HG03135 (cell line): ENCODE measurements around the gene CWF19L2.
"Not testable (repeated sequence)": the region's sequence is repeated elsewhere in the genome, so short reads cannot be mapped to it uniquely, and the experiment has no call there.

Experiments used
- ATAC-seq: cut with Tn5 transposase; IDR thresholded peaks from one replicate; pipeline ENCODE4 v1.9.1; 2021; ENCODE audit warnings: mild to moderate bottlenecking, moderate library complexity; ENCODE audit not compliant: unreplicated experiment

The CWF19L2 gene

DNA sequence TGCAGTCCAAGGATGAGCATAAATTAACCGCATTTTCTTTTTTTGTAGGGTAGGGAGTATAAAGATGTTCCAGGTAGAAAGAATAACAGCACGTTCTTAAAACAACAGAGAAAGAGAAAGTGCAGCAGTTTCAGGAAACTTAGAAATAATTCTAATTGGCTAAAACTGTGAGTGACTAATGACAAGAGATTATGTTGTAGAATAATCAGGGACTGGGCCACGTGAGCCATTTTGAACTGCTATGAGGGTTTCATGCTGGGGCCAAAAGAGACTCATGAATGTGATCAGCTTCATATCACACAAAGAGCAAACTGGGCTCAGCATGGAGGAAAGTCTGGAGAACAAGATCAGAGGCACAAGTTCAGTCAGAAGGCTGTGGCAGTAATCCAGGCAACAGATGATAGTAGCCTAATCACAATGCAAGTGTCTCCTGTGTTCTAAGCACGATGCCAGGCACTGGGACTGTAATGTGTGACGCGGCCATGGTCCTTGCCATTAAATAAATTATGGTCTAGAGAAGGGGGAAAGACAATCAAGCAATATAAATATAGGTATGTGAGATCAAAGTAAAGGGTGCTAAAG is 17.9 kb downstream of the CWF19L2 start:
- ATAC-seq = no peak

DNA sequence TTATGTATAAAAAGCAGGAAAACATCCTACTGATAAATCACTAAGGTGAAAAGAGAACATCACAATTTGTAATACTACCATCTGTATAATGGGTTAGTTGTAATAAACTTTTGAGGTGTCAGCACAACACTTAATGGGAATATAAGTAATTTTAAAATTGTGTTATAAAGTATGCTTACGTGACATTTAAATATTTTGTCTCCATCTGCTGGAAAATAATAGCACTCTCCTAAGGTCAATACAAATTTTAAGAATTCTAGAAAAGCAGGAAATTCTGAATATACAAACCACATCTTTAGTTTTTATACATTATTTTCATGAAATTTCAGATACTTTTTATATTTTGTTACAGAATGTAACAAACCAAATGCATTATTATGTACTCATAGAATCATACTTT is 19.5 kb downstream of the CWF19L2 start:
- ATAC-seq = no peak

DNA sequence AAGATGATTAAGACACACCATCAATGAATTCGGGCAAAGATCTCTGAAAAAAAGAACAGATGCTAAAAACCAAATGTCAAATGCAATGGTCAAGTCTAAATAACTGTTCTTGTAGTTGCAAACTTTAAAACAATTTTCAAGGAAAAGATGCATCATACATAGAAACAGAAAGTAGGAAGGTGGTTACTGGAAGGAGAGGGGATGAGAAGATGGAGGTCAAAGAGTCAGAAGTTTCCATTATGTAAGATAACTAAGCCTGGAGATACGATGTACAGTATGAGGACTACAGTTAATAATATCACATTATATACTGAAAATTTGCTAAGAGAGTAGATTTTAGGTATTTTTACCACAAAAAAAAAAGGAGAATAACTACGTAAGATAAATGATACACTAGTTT is 27.1 kb downstream of the CWF19L2 start:
- ATAC-seq = no peak

DNA sequence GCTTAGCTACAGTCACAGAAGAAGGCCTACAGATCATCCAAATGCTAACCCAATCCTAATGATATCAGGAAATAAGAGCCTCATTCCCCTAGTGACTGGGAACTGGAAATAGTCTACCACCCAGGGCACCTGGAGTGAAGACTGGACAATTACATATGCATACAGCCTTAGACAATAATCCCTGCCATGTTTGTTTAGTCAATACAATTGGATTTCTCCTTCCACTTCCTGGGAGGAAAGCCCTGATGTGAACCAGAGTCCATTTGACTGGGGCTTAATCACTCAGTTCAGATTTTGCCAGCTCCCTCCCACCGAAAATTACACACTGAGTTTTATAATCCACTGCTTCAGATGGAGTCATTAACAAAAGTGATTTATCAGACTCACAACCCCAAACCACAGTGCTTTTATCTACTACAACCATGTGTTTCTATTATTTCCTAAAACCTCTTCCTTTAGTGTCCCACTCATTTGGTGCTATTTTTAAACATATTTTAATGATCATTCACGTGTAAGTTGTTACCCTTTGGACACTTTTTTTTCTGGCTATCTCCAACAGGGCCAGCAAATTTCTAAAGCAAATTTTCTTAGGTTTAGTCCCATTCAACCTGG is 29.9 kb downstream of the CWF19L2 start:
- no peak for ATAC-seq

DNA sequence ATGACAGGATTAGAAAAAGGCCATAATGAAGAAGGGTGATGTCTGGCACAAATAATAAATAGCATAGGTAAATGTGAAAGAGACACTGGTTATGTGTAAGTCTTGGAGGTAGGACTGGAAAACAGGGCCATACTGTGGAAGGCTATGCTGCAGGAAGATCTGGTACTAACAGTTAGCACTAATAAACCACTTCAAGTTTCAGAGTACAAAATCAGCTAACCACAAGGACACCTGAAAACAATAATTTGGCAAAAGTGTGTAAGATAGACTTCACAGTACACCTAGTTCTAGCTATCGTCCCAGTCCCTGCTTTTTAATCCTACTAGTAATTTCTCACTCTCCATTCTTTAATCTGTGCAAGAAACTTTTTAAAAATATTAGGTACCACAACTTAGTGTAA is 44.3 kb downstream of the CWF19L2 start:
- ATAC-seq = no peak

DNA sequence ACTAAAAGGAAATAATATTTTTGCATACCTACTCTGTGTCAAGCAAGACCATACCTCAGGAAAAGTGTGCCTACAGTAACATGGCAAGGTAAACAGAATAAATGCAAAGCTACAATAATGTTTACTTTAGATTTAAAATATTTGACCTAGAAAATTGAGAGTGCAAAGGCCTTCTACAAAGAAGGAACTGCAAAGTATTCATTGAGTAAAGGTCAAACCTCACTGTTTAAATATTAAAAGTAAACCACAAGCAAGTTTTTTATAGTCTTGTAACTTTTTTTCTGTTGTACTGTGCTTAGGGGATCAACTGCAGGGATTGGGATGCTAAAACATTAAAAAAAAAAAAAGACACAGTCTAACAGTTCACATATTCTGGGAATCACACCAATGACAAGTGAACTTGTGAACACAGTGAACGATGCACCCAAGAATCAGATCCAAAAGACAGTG is 48.8 kb downstream of the CWF19L2 start:
- no peak for ATAC-seq

DNA sequence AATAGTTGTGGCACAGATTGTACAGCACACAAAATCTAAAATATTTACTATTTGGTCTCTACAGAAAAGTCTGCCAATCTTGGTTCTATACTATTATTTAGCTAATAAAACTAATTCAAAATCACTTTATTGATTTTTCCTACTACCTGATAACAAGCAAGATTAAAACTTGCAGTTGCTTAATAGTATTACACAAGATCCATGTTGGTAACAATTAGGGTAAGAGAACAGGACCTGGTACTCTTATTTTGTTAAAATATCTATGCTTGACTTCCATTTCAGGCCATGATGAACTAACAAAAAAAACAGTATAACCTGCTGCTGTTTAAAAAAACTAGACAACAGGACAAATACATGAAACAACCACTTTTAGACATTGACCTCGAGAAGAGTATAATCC is 52.4 kb downstream of the CWF19L2 start:
- no peak for ATAC-seq

DNA sequence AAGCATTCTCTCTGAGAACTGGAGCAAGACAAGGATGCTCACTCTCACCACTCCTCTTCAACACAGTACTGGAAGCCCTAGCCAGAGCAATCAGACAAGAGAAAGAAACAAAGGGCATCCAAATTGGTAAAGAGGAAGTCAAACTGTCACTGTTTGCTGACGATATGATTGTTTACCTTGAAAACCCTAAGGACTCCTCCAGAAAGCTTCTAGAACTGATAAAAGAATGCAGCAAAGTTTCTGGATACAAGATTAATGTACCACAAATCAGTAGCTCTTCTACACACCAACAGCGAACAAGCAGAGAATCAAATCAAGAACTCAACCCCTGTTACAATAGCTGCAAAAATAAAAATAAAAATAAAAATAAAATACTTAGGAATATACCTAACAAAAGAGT is 56.5 kb downstream of the CWF19L2 start:
- ATAC-seq = not testable (repeated sequence)

DNA sequence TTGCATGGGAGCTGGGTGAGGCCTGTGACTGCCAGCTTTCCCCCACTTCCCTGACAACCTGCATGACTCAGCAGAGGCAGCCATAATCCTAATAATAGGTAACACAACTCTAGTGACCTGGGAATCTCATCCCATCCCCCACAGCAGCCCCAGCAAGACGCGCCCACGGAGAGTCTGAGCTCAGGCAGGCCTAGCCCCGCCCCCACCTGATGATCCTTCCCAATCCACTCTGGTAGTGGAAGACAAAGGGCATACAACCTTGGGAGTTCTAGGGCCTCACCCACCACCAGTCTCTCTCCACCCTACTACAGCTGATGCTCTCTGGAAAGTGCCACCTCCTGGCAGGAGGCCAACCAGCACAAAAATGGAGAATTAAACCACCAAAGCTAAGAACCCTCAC is 60.3 kb downstream of the CWF19L2 start:
- no peak for ATAC-seq

DNA sequence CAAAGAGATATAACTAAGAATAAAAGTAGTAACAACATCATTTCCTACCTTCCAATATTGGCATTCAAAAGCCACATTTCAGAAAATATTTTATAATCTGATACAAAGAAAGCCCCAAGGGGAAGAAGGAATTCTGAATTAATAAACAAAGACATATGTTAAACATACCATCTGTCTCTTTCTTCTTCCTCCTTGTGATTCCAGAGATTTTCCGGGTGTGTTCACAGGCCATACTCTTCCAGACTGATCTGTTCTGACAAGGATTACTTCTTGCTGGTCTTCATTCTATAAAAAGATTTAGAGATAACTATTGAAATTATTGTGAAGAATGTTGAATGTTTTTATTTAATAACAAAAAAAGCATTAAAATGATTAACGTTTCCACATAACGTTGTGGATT is 65.0 kb downstream of the CWF19L2 start:
- ATAC-seq = no peak

DNA sequence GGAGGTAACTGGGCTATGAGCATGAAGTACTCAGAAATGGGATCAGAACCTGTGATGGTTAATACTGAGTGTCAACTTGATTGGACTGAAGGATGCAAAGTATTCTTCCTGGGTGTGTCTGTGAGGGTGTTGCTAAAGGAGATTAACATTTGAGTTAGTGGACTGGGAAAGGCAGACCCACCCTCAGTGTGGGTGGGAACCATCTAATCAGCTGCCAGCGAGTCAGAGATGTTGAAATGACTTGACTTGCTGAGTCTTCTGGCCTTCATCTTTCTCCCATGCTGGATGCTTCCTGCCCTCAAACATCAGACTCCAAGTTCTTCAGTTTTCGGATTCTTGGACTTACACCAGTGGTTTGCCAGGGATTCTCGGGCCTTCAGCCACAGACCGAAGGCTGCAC is 66.9 kb downstream of the CWF19L2 start:
- ATAC-seq = not testable (repeated sequence)

DNA sequence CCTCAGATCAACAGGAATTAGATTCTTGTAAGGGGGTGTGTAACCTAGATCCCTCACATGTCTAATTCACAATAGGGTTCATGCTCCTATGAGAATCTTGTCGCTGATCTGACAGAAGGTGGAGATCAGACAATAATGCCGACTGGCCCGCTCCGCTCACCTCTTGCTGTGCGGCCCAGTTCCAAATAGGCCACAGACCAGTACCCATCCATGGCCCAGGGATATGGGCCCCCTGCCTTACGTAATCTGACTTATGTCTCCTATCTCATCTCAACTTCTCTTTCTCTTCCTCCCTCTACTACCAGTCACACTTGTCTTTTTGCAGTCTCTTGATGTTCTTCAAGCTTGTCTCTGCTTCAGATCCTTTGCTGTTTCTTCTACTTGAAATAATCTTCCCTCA is 70.0 kb downstream of the CWF19L2 start:
- ATAC-seq = no peak

DNA sequence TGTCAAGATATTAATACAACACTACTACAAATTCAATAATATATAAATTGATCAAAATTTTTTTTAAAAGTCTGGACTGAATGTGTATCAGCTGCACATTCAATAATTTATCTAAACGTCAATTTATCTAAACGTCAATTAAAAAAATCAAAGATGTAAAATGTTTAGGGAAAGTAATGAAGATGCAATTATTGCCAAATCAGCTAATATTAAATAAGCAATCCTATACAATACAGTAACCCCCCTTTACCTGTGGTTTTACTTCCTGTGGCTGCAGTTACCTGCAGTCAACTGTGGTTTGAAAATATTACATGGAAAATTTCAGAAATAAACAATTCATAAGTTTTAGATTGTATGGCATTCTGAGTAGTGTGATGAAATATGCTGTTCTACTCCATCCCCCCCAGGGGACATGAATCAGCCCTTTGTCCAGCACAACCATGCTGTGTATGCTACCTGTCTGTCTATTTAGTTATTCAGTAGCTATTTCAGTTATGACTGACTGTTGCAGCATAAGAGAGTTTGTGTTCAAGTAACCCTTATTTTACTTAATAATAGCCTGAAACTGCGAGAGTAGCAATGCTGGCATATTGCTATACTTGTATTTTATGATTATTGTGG is 72.2 kb downstream of the CWF19L2 start:
- no peak for ATAC-seq

DNA sequence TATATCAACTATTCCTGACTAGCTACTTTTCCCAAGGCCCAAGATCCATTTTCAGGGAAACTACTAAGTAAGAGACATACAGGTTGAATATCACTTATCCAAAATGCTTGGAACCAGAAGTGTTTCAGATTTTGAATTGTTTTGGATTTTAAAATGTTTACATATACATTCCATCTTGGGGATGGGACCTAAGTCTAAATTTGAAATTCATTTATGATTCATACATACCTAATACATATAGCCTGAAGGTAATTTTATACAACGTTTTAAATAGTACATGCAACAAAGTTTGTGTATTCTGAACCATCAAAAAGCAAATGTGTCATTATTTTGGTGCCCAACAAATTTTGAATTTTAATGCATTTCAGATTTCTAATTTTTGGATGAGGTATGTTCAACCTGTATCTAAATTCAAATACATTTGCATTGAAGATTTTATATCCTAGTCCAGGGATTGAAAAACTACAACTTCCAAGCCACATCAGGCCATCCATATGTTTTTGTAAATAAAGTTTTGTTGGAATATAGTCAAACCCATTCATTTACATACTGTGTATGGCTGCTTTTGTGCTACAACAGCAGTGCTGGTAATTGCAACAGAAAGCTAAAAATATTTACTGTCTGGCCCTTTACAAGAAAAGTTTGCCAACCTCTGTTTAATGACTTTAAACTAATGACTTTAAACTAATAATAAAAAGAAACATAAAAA is 73.3 kb downstream of the CWF19L2 start:
- no peak for ATAC-seq

DNA sequence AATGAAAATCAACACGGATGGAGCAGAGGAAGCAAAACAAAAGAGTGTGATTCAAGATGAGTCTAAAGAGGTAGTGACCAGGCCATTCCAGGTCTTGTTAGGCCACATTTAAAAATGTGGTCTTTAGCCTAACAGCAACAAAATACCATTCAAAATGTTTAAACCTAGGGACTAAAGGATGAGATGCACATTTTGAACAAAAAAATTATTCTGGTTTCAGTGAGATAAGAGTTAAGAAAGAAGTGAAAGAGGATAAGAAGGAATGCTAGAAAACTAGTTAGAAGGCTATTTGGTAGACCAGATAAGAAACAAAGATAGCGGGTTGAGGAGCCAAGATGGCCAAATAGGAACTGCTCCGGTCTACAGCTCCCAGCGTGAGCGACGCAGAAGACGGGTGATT is 85.2 kb downstream of the CWF19L2 start:
- ATAC-seq = no peak

DNA sequence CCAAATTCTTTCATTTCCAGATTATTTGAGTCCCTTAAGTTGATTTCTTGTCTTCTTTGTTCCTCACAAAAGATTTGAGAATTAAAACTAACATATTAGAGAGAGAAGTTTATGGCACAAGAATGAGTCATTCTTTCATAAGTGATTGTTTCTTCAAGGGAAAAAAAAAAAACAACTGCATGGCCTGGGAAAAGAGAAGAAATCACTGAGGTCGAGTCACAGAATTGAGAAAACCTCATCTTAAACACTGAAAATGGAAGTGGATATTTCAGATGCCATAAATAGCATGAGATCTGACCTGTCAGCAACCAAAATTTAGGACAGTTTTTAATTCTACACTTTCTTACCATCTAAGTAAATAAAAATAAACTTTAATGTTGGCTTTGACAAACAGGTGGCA is 87.2 kb downstream of the CWF19L2 start:
- no peak for ATAC-seq

DNA sequence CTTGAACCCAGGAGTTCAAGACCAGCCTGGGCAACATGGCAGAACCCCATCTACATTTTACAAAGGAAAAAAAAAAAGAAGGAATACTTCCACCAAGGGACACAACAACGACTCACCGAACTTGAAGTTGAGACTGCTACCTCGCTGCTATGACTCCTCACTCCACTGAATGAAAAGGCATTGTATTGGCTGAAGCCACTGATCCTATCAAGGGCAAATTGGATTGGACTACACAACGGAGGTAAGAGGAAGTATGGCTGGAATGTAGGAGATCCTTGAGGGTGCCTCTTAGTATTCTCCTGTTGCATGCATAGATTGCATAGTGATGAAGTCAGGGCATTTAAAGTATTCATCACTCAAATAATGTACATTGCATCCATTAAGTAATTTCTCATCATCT is 97.9 kb downstream of the CWF19L2 start:
- no peak for ATAC-seq

DNA sequence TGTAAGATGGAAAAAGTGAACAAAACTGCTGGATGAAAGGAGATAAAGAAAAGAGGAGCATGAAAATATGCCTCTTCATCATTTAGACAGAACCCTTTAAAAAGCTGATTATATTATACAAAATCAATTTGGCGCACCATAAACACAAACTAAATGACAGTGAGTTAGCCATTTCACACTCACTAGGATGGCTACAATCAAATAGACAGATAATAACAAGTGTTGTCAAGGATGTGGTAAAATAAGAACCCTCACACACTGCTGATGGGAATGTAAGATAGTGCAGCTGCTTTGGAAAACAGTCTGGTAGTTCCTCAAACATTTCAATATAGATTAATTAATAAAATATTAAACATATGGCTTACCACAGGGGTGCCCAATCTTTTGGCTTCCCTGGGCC is 99.7 kb downstream of the CWF19L2 start:
- ATAC-seq = no peak

DNA sequence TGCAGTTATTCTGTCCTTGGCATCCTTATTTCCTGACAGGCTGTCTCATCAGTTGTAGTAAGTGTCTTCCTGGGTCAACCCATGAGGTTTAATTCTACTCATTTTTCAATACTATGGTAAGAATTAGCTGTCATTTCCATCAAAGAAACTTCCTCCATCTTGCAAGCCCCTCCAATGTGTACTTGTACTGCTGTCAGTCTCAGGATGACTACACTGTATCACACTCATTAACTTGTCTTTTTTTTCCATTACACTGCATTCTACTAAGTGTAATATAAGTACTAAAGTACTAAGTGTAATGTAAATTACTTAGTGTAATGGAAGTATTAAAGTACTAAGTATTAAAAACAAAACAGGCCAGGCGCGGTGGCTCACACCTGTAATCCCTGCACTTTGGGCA is 102.8 kb downstream of the CWF19L2 start:
- ATAC-seq = no peak

DNA sequence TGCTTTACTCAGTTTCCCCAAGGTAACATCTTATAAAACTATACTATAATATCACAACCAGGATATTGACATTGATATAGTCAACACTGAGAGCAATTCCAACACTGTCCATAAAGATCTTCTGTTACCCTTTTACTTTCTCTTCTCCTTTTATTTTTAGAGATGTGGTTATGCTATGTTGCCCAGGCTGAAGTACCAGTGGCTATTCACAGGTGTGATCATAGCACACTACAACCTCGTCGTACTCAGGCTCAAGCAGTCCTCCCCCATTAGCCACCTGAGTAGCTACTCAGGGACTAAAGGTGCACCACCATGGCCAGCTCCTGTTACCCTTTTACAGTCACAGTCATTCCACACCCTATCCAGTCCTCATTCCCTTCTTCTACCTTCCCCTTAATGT is 119.7 kb downstream of the CWF19L2 start:
- ATAC-seq = peak; percentile 87

DNA sequence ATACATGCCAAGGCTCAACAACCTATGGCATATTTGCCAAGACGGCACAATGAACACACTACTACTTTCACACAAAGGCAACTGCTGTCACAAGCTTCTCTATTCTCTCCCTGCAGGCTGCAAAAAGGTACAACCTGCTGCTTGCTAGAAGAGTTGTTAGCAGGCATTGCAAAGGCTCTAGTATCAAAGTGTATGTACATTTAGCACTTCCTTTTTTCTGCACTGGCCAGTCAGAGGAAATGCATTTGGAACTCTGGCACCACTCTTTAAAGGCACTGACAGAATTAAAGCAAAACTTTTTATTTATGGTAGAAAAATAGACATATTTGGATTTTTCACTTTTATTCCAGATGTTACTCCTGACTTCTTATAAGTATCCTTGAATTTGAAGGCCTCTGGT is 125.9 kb downstream of the CWF19L2 start:
- no peak for ATAC-seq

DNA sequence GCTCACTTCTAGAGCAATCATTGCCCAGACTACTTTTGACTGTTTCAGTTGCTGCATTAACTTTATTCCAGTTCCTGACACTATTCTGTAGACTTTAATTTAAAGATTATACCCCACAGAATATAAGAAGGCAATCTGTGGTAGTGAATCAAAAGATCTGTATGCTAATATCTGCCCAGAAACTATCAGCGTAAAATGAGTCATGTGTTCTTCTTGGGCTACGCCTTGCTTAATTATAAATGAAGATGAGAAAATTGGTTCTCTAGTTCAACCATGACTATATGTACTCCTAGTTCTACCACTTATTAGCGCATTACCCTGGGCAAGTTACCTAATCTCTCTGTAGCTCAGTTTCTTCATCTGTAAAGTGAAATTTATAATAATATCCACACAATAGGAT is 128.5 kb downstream of the CWF19L2 start:
- ATAC-seq = no peak
